Activated naive CD4-positive, alpha-beta T cell treated with anti-CD3 and anti-CD28 coated beads, Interleukin-2, amount 50 U/mL, for 24 hours (primary cell): ENCODE data around the gene COL20A1.

ENCODE experiments used
- H3K27ac Mint-ChIP-seq: one replicate; pipeline ENCODE4 v1.8.0; 2021; ENCODE audit warnings: mild to moderate bottlenecking, mixed read lengths
- H3K27me3 Mint-ChIP-seq: one replicate; pipeline ENCODE4 v1.8.0; 2021; ENCODE audit warnings: mixed read lengths
- H3K36me3 Mint-ChIP-seq: one replicate; pipeline ENCODE4 v1.8.0; 2021; ENCODE audit warnings: mixed read lengths
- H3K4me1 Mint-ChIP-seq: one replicate; pipeline ENCODE4 v1.8.0; 2021; ENCODE audit warnings: mixed read lengths
- H3K4me3 Mint-ChIP-seq: one replicate; pipeline ENCODE4 v1.8.0; 2021; ENCODE audit warnings: mild to moderate bottlenecking, mixed read lengths
- H3K9me3 Mint-ChIP-seq: one replicate; pipeline ENCODE4 v1.8.0; 2021; ENCODE audit warnings: mixed read lengths

Gene COL20A1

DNA sequence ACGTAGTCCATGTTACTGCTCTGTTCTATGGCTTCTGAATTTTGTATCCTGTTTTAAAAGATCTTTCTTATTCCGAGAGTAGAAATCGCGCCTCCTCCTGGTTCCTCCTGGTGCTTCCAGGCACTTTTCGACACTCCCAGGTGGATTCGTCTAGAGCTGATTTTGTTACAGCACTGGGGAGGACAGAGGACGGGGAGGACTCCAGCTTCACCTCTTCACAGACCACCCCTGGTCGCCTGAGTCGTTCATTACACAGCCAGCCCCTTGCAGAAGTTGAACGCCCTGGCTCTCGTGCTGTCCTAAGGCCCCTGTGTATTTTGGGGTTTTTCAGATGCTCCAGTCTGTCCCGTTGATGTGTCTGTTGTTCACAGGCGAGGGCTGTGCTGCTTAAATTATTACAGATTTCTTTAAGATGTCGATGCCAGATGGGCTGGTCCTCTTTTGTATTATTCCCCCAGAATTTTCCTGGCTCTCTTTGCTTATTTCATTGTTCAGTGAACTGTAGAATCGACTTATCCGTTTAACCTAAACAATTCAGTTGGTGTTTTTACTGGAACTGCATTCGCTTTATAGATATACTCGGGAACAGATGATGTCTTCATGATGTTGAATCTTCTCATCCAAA, 30.5 kb downstream of the COL20A1 start:
- H3K4me1 Mint-ChIP-seq, result peaks cover 3% of the 10 kb centered on the region
- no peaks in the 10 kb centered on the region for H3K36me3 Mint-ChIP-seq
- no peaks in the 10 kb centered on the region for H3K27me3 Mint-ChIP-seq
- no peaks in the 10 kb centered on the region for H3K9me3 Mint-ChIP-seq
- no peak overlapping the region for H3K4me3 Mint-ChIP-seq
- H3K27ac Mint-ChIP-seq, result no peak overlapping the region

GRCh38 chr20:63325021-63325471, 32.1 kb downstream of the COL20A1 start:
- no peaks in the 10 kb centered on the region for H3K36me3 Mint-ChIP-seq
- H3K4me3 Mint-ChIP-seq, result no peak overlapping the region
- peaks cover 3% of the 10 kb centered on the region for H3K4me1 Mint-ChIP-seq
- no peak overlapping the region for H3K27ac Mint-ChIP-seq
- H3K27me3 Mint-ChIP-seq, result no peaks in the 10 kb centered on the region
- H3K9me3 Mint-ChIP-seq, result no peaks in the 10 kb centered on the region

DNA sequence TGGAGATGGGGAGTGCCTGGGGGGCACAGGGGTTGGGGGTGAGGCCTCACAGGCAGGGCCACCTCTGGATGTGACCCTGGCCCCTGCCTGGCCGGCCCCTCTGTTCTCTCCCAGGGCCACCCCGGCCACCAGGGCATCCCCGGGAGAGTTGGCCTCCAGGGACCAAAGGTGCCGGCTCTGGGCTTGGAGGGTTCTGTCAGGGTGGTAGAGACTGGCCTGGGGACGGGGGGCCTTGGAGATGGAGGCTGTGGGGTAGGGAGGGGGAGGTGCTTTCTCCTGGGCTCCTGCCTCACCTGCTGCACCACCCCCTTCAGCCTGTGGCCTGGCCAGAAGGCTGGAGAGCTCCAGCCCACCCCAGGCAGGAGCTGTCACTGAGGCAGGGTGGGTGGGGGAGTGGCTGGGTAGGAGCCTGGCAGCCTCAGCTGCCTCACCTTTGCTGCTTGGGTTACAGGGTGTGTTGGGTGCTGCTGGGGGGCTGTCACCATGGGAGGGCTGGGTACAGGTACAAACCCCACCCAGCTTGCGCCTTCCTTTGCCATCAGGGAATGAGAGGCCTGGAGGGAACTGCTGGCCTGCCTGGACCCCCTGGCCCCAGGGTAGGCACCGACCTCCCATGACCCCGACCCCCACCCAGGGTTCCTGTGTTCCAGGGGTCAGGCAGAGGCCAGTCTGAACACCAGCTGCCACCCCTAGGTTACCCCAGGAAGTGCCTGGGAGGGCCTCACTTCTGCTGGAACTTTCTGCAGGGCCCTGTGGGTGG, 32.7 kb downstream of the COL20A1 start:
- Mint-ChIP-seq H3K4me1 (peaks cover 3% of the 10 kb centered on the region), H3K36me3 (no peaks in the 10 kb centered on the region), H3K4me3 (no peak overlapping the region), H3K27me3 (no peaks in the 10 kb centered on the region), H3K27ac (no peak overlapping the region), H3K9me3 (no peaks in the 10 kb centered on the region)

- Mint-ChIP-seq H3K9me3 (no peaks in the 10 kb centered on the region), H3K4me1 (peaks cover 3% of the 10 kb centered on the region), H3K36me3 (no peaks in the 10 kb centered on the region), H3K4me3 (no peak overlapping the region), H3K27me3 (no peaks in the 10 kb centered on the region), H3K27ac (no peak overlapping the region)
Measured at GRCh38 chr20:63326314-63327230, 33.6 kb downstream of the COL20A1 start.

- H3K36me3 Mint-ChIP-seq, result no peaks in the 10 kb centered on the region
- peaks cover 3% of the 10 kb centered on the region for H3K4me1 Mint-ChIP-seq
- H3K27me3 Mint-ChIP-seq, result peaks cover 2% of the 10 kb centered on the region
- no peaks in the 10 kb centered on the region for H3K9me3 Mint-ChIP-seq
- no peak overlapping the region for H3K4me3 Mint-ChIP-seq
- H3K27ac Mint-ChIP-seq, result peak overlapping the region; percentile 43
Measured at GRCh38 chr20:63327231-63327745, 34.3 kb downstream of the COL20A1 start.

GRCh38 chr20:63328026-63328700, 35.2 kb downstream of the COL20A1 start:
- H3K36me3 Mint-ChIP-seq, result no peaks in the 10 kb centered on the region
- no peak overlapping the region for H3K4me3 Mint-ChIP-seq
- no peaks in the 10 kb centered on the region for H3K9me3 Mint-ChIP-seq
- peaks cover 3% of the 10 kb centered on the region for H3K4me1 Mint-ChIP-seq
- no peak overlapping the region for H3K27ac Mint-ChIP-seq
- H3K27me3 Mint-ChIP-seq, result peaks cover 2% of the 10 kb centered on the region

GRCh38 chr20:63328718-63329275, 35.8 kb downstream of the COL20A1 start:
- no peaks in the 10 kb centered on the region for H3K36me3 Mint-ChIP-seq

DNA sequence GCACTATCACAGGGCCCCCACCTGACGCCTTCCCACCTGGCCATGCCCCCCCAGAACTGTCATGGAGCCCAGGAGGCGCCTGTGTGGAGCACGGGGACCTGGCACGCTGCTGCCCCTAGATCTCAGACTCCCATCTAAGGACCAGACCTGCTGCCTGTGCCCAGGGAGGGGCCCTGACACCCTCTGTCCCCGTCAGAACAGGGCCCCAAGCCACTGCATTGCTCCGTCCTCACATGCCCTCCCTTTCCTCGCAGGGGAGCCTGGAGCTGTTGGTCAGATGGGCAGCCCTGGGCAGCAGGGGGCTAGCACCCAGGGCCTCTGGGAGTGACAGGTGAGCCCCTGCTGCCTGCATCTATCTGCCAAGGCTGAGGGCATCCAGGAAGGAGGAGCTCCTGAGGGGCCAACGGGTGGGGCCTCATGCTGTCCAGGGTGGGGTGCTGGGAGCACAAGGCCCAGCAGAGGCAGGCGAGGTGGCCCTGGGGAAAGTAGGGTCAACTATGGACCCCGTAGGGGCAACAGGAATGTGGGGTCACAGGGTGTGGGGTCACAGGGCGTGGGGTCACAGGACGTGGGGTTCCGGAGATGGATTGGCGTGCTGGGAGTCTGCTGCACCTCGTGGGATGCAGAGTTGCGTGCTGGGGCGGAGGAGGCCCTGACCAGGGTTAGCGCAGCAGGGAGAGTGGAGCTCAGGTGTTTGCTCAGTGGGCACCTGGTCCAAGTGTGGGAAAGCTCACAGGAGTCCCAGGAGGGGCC, 36.5 kb downstream of the COL20A1 start:
- Mint-ChIP-seq H3K36me3 (no peaks in the 10 kb centered on the region), H3K4me1 (peaks cover 3% of the 10 kb centered on the region), H3K27me3 (peaks cover 7% of the 10 kb centered on the region), H3K9me3 (no peaks in the 10 kb centered on the region), H3K27ac (no peak overlapping the region), H3K4me3 (no peak overlapping the region)

More at GRCh38 chr20:63328718-63329275, 35.8 kb downstream of the COL20A1 start:
- H3K27me3 Mint-ChIP-seq, result peaks cover 4% of the 10 kb centered on the region
- peaks cover 3% of the 10 kb centered on the region for H3K4me1 Mint-ChIP-seq
- H3K4me3 Mint-ChIP-seq, result no peak overlapping the region
- H3K27ac Mint-ChIP-seq, result no peak overlapping the region
- no peaks in the 10 kb centered on the region for H3K9me3 Mint-ChIP-seq

DNA sequence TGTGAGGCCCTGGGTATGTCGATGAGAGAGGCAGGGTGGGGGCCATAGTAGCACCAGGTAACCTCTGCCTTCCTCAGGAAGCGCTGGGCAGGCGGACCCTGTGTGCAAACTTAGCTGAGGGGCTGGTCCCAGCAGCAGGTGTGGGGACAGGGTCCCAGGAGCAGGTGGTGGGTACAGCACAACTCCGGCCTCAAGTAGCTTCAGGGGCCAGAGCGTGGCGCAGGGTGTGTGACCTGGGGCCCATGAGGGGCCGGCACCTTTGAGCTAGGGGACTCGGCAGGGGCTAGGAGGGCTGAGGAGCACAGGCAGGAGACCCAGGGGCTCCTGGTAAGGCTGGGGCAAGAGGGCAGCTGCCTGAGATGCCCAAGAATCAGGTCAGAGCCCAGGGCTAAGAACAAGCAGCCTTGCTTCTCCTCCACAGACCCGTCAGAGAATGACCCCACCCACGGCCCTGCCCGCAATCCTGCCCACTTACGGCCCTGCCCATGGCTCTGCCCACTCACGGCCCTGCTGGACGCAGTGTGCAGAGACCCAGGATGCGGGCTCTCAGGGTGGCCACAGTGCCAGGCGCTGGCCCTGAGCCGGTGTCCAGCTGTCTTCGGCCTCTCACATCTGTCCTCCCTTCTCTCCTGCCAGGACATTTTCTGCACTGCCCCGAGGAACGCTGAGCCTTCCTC, 37.2 kb downstream of the COL20A1 start:
- H3K27ac Mint-ChIP-seq, result no peak overlapping the region
- peaks cover 7% of the 10 kb centered on the region for H3K27me3 Mint-ChIP-seq
- no peaks in the 10 kb centered on the region for H3K9me3 Mint-ChIP-seq
- H3K36me3 Mint-ChIP-seq, result no peaks in the 10 kb centered on the region
- no peak overlapping the region for H3K4me3 Mint-ChIP-seq
- peaks cover 3% of the 10 kb centered on the region for H3K4me1 Mint-ChIP-seq

- no peaks in the 10 kb centered on the region for H3K9me3 Mint-ChIP-seq
- H3K27ac Mint-ChIP-seq, result no peak overlapping the region
- H3K4me3 Mint-ChIP-seq, result no peak overlapping the region
- H3K27me3 Mint-ChIP-seq, result peaks cover 12% of the 10 kb centered on the region
- H3K4me1 Mint-ChIP-seq, result peaks cover 3% of the 10 kb centered on the region
- no peaks in the 10 kb centered on the region for H3K36me3 Mint-ChIP-seq
Measured at GRCh38 chr20:63330940-63331339, 38.0 kb downstream of the COL20A1 start.

DNA sequence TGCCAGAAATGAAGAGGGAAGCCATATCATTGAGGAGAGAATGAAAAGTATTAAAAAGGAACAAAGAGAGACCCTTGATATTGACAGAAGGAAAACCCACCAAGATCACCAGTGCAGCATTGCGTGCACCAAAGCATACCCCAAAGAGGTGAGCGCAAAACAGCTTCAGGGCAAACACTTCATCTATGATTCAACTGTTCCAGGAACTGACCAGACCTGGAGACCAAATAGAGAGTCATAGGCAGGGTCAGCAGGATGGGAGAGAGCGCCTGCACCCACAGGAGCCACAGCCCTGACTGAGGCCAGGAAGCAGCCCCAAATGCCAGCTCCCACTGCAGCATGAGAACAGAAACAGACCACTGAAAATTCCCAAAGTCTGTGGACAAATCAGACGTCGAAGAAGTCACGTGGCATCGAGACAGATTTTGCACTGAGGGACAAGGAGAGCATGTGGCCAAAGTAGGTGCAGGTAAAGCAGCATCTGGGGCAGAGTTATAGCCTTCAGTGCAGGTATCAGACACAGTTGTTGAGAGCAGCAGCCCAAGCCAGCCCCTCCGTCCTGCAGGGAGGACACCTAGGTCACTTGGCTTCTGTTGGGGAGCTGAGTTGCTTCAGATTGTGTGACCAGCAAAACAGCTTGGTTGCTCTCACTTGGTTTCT, 38.9 kb downstream of the COL20A1 start:
- H3K27ac Mint-ChIP-seq, result no peak overlapping the region
- H3K36me3 Mint-ChIP-seq, result no peaks in the 10 kb centered on the region

DNA sequence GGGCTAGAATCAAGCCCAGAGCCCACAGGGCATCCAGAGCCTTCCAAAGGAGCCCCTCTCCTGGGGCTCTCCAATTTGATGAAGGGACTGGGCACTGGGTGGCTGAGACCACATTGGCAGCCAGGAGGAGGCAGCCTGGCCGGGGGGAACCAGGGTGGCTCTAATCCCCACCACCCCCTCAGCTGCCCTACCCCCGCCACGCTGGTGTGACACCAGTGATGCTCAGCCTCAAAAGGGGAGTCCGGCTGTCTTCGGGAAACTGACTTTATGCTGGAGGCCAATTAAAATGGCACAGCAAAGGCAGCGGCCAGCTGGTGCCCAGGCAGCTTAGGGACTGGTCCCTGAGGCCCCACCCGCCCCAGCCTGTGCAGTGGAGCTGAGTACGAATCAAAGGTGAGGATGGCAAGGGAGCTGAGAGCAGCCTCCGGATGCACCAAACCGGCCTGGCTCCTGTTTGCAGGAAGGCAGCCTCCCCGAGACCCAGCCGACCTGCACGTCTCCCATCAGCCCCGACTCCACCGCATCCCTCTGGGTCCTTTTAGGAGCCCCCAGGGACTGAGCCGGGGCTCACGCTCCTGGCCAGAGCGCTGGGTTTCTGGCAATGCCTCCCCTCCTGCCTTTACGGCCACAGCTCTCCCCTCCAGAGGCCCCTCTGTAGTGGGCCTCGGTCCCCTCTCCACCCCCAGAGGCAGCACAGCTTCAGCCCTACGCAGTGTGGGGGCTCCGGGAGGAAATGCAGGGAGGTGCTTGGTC, 39.7 kb downstream of the COL20A1 start:
- no peaks in the 10 kb centered on the region for H3K4me1 Mint-ChIP-seq
- no peaks in the 10 kb centered on the region for H3K9me3 Mint-ChIP-seq
- peaks cover 17% of the 10 kb centered on the region for H3K27me3 Mint-ChIP-seq
- no peaks in the 10 kb centered on the region for H3K36me3 Mint-ChIP-seq
- no peak overlapping the region for H3K27ac Mint-ChIP-seq
- H3K4me3 Mint-ChIP-seq, result no peak overlapping the region

More for the DNA sequence above, 38.9 kb downstream of the COL20A1 start:
- Mint-ChIP-seq H3K4me1 (no peaks in the 10 kb centered on the region), H3K27me3 (peaks cover 13% of the 10 kb centered on the region), H3K4me3 (no peak overlapping the region), H3K9me3 (no peaks in the 10 kb centered on the region)
